B cell (primary cell): ENCODE results near the gene TLR5. TPM values are rescaled to one million over a fixed set of nuclear protein-coding genes. Genes with fewer than 3 reads are reported as not detected.

Source experiments
- ATAC-seq: fragments of 200-7000 bp; cut with Tn5 transposase; one replicate; pipeline ENCODE4 v1.10.0; 2021; ENCODE audit warnings: low read depth, mild to moderate bottlenecking, moderate number of reproducible peaks, moderate library complexity
- CTCF ChIA-PET: fragments of 350-600 bp; sonication (Branson Sonifier 250); formaldehyde crosslinking; loops from one replicate; lab custom pipeline; 2021; ENCODE audit warnings: antibody characterized with exemption, inconsistent platforms; lab: Charles Lee
- POLR2A ChIA-PET: fragments of 350-600 bp; sonication (Branson Sonifier 250); formaldehyde crosslinking; loops from one replicate; lab custom pipeline; 2021; ENCODE audit warnings: antibody characterized with exemption; lab: Charles Lee
- DNase-seq: peaks from one replicate; pipeline ENCODE4 v3.0.0; 2013
- H2AFZ ChIP-seq: 2 replicates; pipeline ENCODE4 v1.6.1; 2012; ENCODE audit warnings: mild to moderate bottlenecking, low read depth, low read length; ENCODE audit not compliant: insufficient read depth, poor library complexity, severe bottlenecking
- H3K27ac ChIP-seq, 2 donors: 1 replicate in 1 of 2; 2 replicates in 1 of 2; pipeline ENCODE4 v1.5.1; 2012 to 2013; ENCODE audit warnings: low read length in 2 of 2, mild to moderate bottlenecking in 2 of 2, moderate library complexity in 1 of 2
- H3K27me3 ChIP-seq, 4 experiments: fragments of 200-600 bp in 1 of 4; sonication (generic) in 1 of 4; replicated peaks in 1 of 4; 1 replicate in 2 of 4; 2 replicates in 2 of 4; pipeline versions ENCODE4 v1.6.1 to v1.7.0; 2013 to 2016; ENCODE audit warnings: low read length in 3 of 4, mild to moderate bottlenecking in 2 of 4, mixed read lengths in 1 of 4, moderate library complexity in 1 of 4; ENCODE audit not compliant: insufficient read depth in 4 of 4, control insufficient read depth in 3 of 4; ENCODE audit errors: control extremely low read depth in 1 of 4
- H3K36me3 ChIP-seq, 2 experiments: replicated peaks in 1 of 2; 1 replicate in 1 of 2; 2 replicates in 1 of 2; pipeline versions ENCODE4 v1.6.1 to v1.7.1; 2013; ENCODE audit warnings: low read length in 1 of 2; ENCODE audit not compliant: insufficient read depth in 2 of 2, control insufficient read depth in 1 of 2; ENCODE audit errors: control extremely low read depth in 1 of 2, extremely low read depth in 1 of 2
- H3K4me1 ChIP-seq, 2 donors: fragments of 200-600 bp in 1 of 2; sonication (generic) in 1 of 2; 1 replicate in 1 of 2; 2 replicates in 1 of 2; pipeline versions ENCODE4 v1.5.1 to v1.6.1; 2013 to 2017; ENCODE audit warnings: low read length in 2 of 2; ENCODE audit not compliant: control insufficient read depth in 2 of 2, insufficient read depth in 2 of 2
- H3K4me2 ChIP-seq: replicated peaks from 2 replicates; pipeline ENCODE3; 2012; ENCODE audit warnings: mild to moderate bottlenecking, low read depth, low read length; ENCODE audit not compliant: poor library complexity, severe bottlenecking
- H3K4me3 ChIP-seq, 5 experiments: fragments of 200-600 bp in 1 of 5; sonication (generic) in 1 of 5; 1 replicate in 3 of 5; 2 replicates in 2 of 5; pipeline versions ENCODE4 v1.5.1 to v1.7.0; 2011 to 2016; ENCODE audit warnings: low read length in 4 of 5, mild to moderate bottlenecking in 4 of 5, low read depth in 2 of 5, control low read depth in 1 of 5, moderate library complexity in 1 of 5; ENCODE audit not compliant: insufficient read depth in 1 of 5; ENCODE audit errors: control extremely low read depth in 1 of 5, extremely low read depth in 1 of 5
- H3K79me2 ChIP-seq: fragments of 200-600 bp; sonication (generic); one replicate; pipeline ENCODE4 v1.6.0; 2016; ENCODE audit warnings: low read length; ENCODE audit not compliant: control insufficient read depth, insufficient read depth
- H3K9ac ChIP-seq: fragments of 200-600 bp; sonication (generic); 2 replicates; pipeline ENCODE4 v1.6.1; 2017; ENCODE audit warnings: mild to moderate bottlenecking, low read length, moderate library complexity
- H3K9me3 ChIP-seq, 3 donors: one replicate each; pipeline versions ENCODE4 v1.6.1 to v1.7.1; 2013; ENCODE audit warnings: low read length in 2 of 3; ENCODE audit not compliant: control insufficient read depth in 2 of 3, insufficient read depth in 1 of 3; ENCODE audit errors: control extremely low read depth in 1 of 3
- H4K20me1 ChIP-seq: 2 replicates; pipeline ENCODE4 v1.6.0; 2012; ENCODE audit warnings: mild to moderate bottlenecking, low read length; ENCODE audit not compliant: insufficient read depth, control insufficient read depth, poor library complexity, severe bottlenecking
- H3K27ac Mint-ChIP-seq: one replicate; pipeline ENCODE4 v1.8.0; 2021; ENCODE audit warnings: mixed read lengths
- H3K27me3 Mint-ChIP-seq: one replicate; pipeline ENCODE4 v1.8.0; 2021; ENCODE audit warnings: mixed read lengths
- H3K4me1 Mint-ChIP-seq: one replicate; pipeline ENCODE4 v1.8.0; 2021; ENCODE audit warnings: mixed read lengths
- H3K4me3 Mint-ChIP-seq: one replicate; pipeline ENCODE4 v1.8.0; 2021; ENCODE audit warnings: mixed read lengths
- H3K9me3 Mint-ChIP-seq: one replicate; pipeline ENCODE4 v1.8.0; 2022; ENCODE audit warnings: mixed read lengths; ENCODE audit not compliant: insufficient read depth
- EZH2 ChIP-seq: IDR thresholded peaks from 2 replicates; pipeline ENCODE4 v1.6.1; 2012; ENCODE audit warnings: borderline replicate concordance, low read depth, mild to moderate bottlenecking, moderate library complexity, low read length; ENCODE audit not compliant: insufficient read depth, poor library complexity, severe bottlenecking
- WGBS: methylation state at CpG from one replicate; pipeline ENCODE4 v1.1.5; 2013; ENCODE audit warnings: missing lambda C conversion rate; ENCODE audit not compliant: insufficient coverage; 5-methylcytosine and 5-hydroxymethylcytosine counted together
- intact Hi-C: fragments of 100-400 bp; cut with micrococcal nuclease; formaldehyde crosslinking; loops from one replicate; pipeline ENCODE4 v1.10.0; 2022
- polyA plus RNA-seq: library from polyadenylated mRNA; depleted of rRNA; stranded (reverse); fragments of >200 nt; gene quantifications from 2 replicates; pipeline ENCODE4 v1.2.3, GENCODE V29; 2012
- total RNA-seq, 2 donors: library from RNA; stranded (reverse); fragments of 120-200 nt in 1 of 2; gene quantifications; 1 replicate in 1 of 2; 2 replicates in 1 of 2; pipeline versions ENCODE4 v1.2.3 to v1.2.4, GENCODE V29; 2013 to 2022
- TF ChIP-seq, protein P1 (sequence below): fragments of 200-600 bp; IDR thresholded peaks from one replicate; pipeline ENCODE4 v1.8.0; 2022; ENCODE audit warnings: antibody characterized with exemption, mild to moderate bottlenecking

TLR5 gene
- total and polyA plus RNA-seq, 2 donors (not counting 1 experiment from before 2014, with no cell fraction given) = 0.21 TPM; not detected in 1

- no peak for ATAC-seq
- Mint-ChIP-seq H3K27ac (no peak overlapping the region), H3K27me3 (peaks cover 27% of the 10 kb centered on the region), H3K9me3 (no peaks in the 10 kb centered on the region), H3K4me3 (no peak overlapping the region), H3K4me1 (peaks cover 15% of the 10 kb centered on the region)
- H3K36me3 ChIP-seq = no peaks in the 10 kb centered on the region
- intact Hi-C loops = no loop called here
- H4K20me1 ChIP-seq = no peaks in the 10 kb centered on the region
- POLR2A ChIA-PET = no interaction called here
- H3K27me3 ChIP-seq = peaks cover 0 to 29% (median 8%) of the 10 kb centered on the region in 4 experiments
- H3K4me2 ChIP-seq = no peak overlapping the region
- H3K9ac ChIP-seq = no peak overlapping the region
- TF ChIP-seq, protein P1, sequence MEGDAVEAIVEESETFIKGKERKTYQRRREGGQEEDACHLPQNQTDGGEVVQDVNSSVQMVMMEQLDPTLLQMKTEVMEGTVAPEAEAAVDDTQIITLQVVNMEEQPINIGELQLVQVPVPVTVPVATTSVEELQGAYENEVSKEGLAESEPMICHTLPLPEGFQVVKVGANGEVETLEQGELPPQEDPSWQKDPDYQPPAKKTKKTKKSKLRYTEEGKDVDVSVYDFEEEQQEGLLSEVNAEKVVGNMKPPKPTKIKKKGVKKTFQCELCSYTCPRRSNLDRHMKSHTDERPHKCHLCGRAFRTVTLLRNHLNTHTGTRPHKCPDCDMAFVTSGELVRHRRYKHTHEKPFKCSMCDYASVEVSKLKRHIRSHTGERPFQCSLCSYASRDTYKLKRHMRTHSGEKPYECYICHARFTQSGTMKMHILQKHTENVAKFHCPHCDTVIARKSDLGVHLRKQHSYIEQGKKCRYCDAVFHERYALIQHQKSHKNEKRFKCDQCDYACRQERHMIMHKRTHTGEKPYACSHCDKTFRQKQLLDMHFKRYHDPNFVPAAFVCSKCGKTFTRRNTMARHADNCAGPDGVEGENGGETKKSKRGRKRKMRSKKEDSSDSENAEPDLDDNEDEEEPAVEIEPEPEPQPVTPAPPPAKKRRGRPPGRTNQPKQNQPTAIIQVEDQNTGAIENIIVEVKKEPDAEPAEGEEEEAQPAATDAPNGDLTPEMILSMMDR = no peak
- TF ChIP-seq EZH2 = no peak
- 83% methylated on average over 2 of the region's 2 CpGs for WGBS
- H3K27ac ChIP-seq = no peak overlapping the region
- H3K4me3 ChIP-seq = no peak overlapping the region
- CTCF ChIA-PET = interaction anchor here (1.4 kb wide), 1 partner anchor 13 kb away, joined by 4 read pairs; no protein-coding TSS in a partner anchor
- peaks cover 13 to 18% of the 10 kb centered on the region in 2 donors for H3K4me1 ChIP-seq
- H2AFZ ChIP-seq = no peak overlapping the region
- H3K9me3 ChIP-seq = peaks cover 0 to 6% (median 2%) of the 10 kb centered on the region in 3 donors
- H3K79me2 ChIP-seq = no peaks in the 10 kb centered on the region
- no peak for DNase-seq
Measured at GRCh38 chr1:223146745-223147144, 3.7 kb upstream of the TLR5 start.

- Mint-ChIP-seq H3K4me3 (peak overlapping the region; percentile 39), H3K27me3 (peaks cover 16% of the 10 kb centered on the region), H3K27ac (no peak overlapping the region), H3K9me3 (no peaks in the 10 kb centered on the region), H3K4me1 (peaks cover 15% of the 10 kb centered on the region)
- Histone ChIP-seq H3K9ac (no peak overlapping the region), H3K27me3 (peaks cover 0 to 27% (median 7%) of the 10 kb centered on the region in 4 experiments), H3K4me2 (no peak overlapping the region), H3K36me3 (no peaks in the 10 kb centered on the region), H3K4me1 (peaks cover 13 to 18% of the 10 kb centered on the region in 2 donors), H2AFZ (no peak overlapping the region), H3K79me2 (no peaks in the 10 kb centered on the region), H3K27ac (no peak overlapping the region), H4K20me1 (no peaks in the 10 kb centered on the region), H3K4me3 (no peak overlapping the region), H3K9me3 (peaks cover 0 to 6% (median 2%) of the 10 kb centered on the region in 3 donors)
- intact Hi-C loops = loop anchor here (5.0 kb wide), 1 partner anchor 702 kb away; the partner anchor contains the start of gene TP53BP2
- WGBS = 94% methylated on average over 5 of the region's 5 CpGs
- POLR2A ChIA-PET = no interaction called here
- CTCF ChIA-PET = interaction anchor here (1.6 to 7.1 kb wide), 2 partner anchors 14 to 21 kb away, joined by 4 to 94 read pairs; no protein-coding TSS in a partner anchor
- ATAC-seq (no peak), DNase-seq (no peak)
- TF ChIP-seq, protein P1 = no peak
- TF ChIP-seq EZH2 = no peak
Measured at GRCh38 chr1:223144914-223145313, 1.9 kb upstream of the TLR5 start.
